ENCODE data around the gene KRT34. TPM values are rescaled to one million over a fixed set of nuclear protein-coding genes. Genes with fewer than 3 reads are reported as not detected.
A peak's percentile ranks its signal among the peaks of the same experiment; 100 is the strongest.
"Not testable (repeated sequence)": the region's sequence is repeated elsewhere in the genome, so short reads cannot be mapped to it uniquely, and the experiment has no call there.

KRT34 gene
- total RNA-seq (2014; rRNA removed; shearing (Covaris generic)) = not detected in 2 replicates

DNA sequence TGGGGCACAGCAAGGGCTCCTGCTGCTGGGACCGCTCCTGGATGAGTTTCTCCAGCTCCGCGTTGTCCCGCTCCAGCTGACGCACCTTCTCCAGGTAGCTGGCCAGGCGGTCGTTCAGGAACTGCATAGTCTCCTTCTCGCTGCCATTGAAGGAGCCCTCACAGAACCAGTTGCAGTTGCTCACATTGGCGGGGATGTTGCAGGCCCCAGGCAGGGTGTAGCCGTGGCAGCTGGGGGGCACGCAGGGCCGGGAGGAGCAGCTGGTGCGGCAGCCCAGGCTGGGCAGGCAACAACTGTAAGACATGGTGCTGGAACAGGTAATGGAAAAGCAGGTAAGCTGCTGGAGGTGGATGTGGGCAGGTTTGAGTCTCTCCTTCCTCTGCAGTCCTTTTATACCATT, at the start of gene KRT34:
TSS of gene KRT34 (minus strand) at position 364 of the 400 bp plus-strand sequence. CDS start at position 304, 60 bp downstream.
- not testable (repeated sequence) for DNase-seq; H3K4me3 ChIP-seq (ENCODE audit: insufficient read depth, low read depth, low read length); H3K36me3 ChIP-seq (replicated peaks; ENCODE audit: control insufficient read depth, insufficient read depth, low read length); H3K27me3 ChIP-seq (ENCODE audit: control insufficient read depth, insufficient read depth, low read length)

DNA sequence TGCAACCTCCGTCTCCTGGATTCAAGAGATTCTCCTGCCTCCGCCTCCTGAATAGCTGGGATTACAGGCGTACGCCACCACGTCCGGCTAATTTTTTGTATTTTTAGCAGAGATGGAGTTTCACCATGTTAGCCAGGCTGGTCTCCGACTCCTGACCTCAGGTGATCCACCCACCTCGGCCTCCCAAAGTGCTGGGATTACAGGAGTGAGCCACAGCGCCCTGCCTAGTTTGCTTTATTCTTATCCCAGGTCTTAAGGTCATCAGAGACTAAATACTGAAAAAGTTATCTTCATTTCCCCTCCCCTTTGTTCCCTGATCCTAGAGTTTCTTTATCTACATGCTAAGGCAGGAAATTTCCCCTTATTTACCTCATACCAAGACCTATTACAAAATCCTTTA, 48.3 kb upstream of the KRT34 start:
- DNase-seq = not testable (repeated sequence)

DNA sequence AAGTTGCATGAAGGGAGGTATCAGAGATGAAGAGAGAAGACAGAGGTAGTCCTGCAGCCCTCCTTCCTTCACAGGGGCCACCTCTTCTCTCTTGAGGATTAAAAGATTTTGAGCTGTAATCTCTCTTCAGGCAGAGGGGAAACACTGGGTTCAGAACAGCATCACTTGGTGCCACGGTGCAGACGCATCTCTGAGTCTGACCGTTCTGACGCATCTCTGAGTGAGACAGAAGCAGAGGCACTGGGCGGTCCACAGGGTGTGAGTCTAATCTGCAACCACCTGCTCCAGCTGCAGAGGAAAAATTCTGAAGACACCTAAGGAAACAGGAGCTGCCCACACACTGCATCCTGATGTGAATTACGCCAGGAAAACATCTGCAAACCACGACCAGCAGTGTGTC, 47.6 kb upstream of the KRT34 start:
- no peaks in the 10 kb centered on the region for H3K27me3 ChIP-seq (ENCODE audit: control insufficient read depth, insufficient read depth, low read length)
- no peak for DNase-seq
- H3K36me3 ChIP-seq (replicated peaks; ENCODE audit: control insufficient read depth, insufficient read depth, low read length) = no peaks in the 10 kb centered on the region
- no peak overlapping the region for H3K4me3 ChIP-seq (ENCODE audit: insufficient read depth, low read depth, low read length)

More for the DNA sequence above, 48.3 kb upstream of the KRT34 start:
- H3K36me3 ChIP-seq (replicated peaks; ENCODE audit: control insufficient read depth, insufficient read depth, low read length); H3K27me3 ChIP-seq (ENCODE audit: control insufficient read depth, insufficient read depth, low read length); H3K4me3 ChIP-seq (ENCODE audit: insufficient read depth, low read depth, low read length): not testable (repeated sequence)

DNA sequence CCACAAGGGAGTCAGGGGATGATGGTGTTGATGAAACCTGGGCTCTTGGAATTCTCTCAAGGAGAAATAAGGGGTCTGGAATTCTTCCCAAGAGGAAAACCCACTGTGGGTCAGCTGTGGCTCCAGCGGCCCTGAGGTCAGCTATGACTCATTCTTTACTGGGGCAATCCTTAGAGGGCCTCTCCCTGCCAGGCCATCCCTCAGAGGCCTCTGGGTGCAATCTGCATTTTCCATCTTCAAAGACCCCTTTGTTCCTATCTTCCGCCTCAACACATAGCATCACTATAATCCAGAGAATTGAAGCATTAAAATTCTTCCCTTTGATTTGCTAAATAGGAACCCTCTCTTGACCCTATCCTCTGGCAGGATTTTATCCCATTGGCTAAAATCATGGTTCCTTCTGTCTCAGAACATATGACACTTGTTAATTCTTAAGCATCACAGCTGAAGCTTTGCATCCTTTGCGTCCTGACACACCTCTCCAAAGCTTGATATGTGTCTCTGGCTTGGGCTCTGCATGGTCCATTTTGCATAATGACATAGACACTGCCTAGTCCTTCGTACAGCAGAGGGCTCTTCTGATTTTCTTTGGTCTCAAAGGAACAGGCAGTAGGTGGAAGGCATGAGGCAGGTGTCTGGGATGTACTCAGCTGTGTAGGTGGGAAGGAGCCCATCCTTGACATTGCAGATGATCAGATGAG, 46.6 kb upstream of the KRT34 start:
- Histone ChIP-seq H3K36me3 (replicated peaks; ENCODE audit: control insufficient read depth, insufficient read depth, low read length) (no peaks in the 10 kb centered on the region), H3K27me3 (ENCODE audit: control insufficient read depth, insufficient read depth, low read length) (no peaks in the 10 kb centered on the region), H3K4me3 (ENCODE audit: insufficient read depth, low read depth, low read length) (no peak overlapping the region)
- peak; percentile 51 for DNase-seq

DNA sequence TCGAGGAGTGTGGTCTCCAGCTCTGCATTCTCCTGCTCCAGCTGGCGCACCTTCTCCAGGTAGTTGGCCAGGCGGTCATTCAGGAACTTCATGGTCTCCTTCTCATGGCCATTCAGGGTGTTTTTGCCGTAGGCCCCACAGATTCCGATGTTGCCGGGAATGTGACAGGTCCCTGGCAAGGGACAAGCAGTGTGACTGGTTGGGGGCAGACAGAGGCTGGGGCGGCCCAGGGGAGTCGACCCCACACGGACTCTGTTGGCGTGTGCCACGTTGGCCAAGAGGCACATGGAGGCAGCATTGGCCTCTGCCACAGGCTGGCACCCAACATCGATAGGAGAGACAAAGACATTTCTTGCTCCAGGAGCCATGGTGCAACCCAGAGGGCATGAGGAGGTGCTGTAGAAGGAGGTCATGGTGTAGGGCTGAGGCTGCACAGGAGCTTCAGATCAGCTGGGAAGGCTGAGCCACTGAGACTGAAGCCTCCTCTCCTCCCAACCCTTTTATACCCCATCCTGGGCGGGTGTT, 42.1 kb upstream of the KRT34 start, which contains the start of gene KRT37:
TSS of gene KRT37 (minus strand) at position 475 of the 525 bp plus-strand sequence. CDS start at position 413, 62 bp downstream.
- Histone ChIP-seq H3K36me3 (replicated peaks; ENCODE audit: control insufficient read depth, insufficient read depth, low read length) (no peaks in the 10 kb centered on the region), H3K4me3 (ENCODE audit: insufficient read depth, low read depth, low read length) (no peak within 1 kb of the TSS), H3K27me3 (ENCODE audit: control insufficient read depth, insufficient read depth, low read length) (no peaks in the 10 kb centered on the region)
- no peak for DNase-seq

DNA sequence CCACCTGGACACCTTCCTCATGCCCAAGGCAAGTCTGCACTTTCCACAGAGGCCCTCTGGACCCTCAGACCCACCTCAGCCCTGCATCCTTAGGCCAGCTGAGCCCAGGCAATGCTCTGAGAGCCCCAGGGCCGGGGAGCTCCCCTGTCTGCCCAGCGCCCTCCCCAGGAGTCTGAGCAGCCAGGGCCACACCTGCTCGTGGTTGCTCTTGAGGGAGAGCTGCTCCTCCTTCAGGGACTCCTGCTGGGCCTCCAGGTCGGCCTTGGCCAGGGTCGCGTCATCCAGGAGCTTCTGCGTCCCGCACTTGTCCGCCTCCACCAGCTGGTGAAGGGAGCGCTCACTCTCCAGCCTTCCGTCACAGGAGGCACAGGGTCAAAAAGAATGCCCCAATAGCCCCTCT, 40.5 kb upstream of the KRT34 start:
- DNase-seq = not testable (repeated sequence)

DNA sequence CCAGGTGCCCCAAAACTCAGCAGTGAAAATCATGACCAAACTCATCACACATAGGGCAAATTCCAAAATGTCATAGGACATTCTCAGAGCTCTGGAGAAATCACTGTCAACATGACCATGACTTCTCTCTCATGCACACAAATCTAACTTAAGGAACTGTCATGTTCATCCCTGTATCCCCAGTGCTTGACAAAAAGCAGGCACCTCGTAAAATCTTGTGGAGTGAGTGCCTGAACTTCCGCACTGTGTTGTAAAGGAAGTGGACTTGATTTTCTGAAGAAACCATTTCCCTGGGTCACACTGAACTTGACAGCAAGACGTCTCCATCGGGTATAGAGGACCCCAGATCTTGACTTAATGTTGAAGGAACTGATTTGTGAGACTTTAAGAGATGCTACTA, 39.5 kb upstream of the KRT34 start:
- Histone ChIP-seq H3K4me3 (ENCODE audit: insufficient read depth, low read depth, low read length) (no peak overlapping the region), H3K27me3 (ENCODE audit: control insufficient read depth, insufficient read depth, low read length) (no peaks in the 10 kb centered on the region), H3K36me3 (replicated peaks; ENCODE audit: control insufficient read depth, insufficient read depth, low read length) (no peaks in the 10 kb centered on the region)
- no peak for DNase-seq

More for the DNA sequence above, 40.5 kb upstream of the KRT34 start:
- not testable (repeated sequence) for H3K4me3 ChIP-seq (ENCODE audit: insufficient read depth, low read depth, low read length); H3K27me3 ChIP-seq (ENCODE audit: control insufficient read depth, insufficient read depth, low read length); H3K36me3 ChIP-seq (replicated peaks; ENCODE audit: control insufficient read depth, insufficient read depth, low read length)

DNA sequence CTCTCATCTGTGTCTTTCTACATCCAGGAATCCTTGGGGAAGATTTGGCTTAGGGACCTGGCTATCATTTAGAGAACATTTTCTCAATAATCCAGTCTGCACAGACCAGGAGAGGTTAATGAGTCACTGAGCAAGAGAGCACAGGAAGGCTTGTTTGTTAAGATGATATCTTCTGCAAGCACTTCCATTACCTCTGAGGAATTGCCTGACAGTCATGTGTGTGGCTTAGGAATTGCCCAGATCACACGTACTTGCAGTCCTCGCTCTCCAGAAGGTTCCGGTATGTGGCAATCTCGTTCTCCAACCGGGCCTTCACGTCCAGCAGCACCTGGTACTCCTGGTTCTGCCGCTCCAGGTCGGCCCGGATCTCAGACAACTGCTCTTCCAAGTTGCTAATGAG, 39.0 kb upstream of the KRT34 start:
- Histone ChIP-seq H3K4me3 (ENCODE audit: insufficient read depth, low read depth, low read length) (no peak overlapping the region), H3K36me3 (replicated peaks; ENCODE audit: control insufficient read depth, insufficient read depth, low read length) (no peaks in the 10 kb centered on the region), H3K27me3 (ENCODE audit: control insufficient read depth, insufficient read depth, low read length) (no peaks in the 10 kb centered on the region)
- DNase-seq = no peak

DNA sequence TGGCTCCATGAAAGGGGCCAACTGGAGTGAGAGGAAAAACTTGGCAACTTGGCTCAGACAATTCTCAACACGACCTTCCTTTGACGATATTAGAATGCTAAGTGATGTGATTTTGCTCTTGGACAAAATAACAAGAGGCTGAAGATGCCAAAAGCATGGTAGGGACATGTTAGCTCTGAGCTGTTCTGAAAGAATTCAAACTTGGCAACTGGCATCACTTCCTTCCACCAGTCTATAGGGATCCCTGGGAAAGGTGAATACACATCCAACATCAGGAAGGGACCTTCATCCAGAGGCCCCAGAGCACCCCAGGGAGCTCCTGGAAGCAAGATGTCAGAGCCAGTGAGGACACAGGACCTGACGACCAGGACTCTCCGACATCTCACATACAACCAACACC, 38.0 kb upstream of the KRT34 start:
- Histone ChIP-seq H3K27me3 (ENCODE audit: control insufficient read depth, insufficient read depth, low read length) (no peaks in the 10 kb centered on the region), H3K36me3 (replicated peaks; ENCODE audit: control insufficient read depth, insufficient read depth, low read length) (no peaks in the 10 kb centered on the region), H3K4me3 (ENCODE audit: insufficient read depth, low read depth, low read length) (no peak overlapping the region)
- no peak for DNase-seq

DNA sequence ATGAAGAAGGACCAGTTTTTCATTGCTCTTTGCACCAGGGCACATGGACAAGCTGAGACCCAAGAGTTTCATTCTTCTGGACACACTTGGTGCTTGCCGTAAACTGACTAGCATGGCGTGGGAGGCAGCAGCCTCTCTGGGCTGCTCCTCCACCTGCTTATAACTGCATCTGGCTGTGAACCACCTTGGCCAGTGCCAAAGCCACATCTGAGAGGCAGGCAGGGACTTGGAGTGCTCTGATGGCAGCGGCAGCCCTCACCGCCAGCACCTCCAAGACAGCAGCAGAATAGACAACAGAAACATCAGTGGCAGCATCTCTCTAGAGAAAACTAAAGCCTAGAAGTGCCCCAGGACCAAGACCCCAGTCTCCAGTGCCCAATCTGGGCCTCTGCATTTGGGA, 37.6 kb upstream of the KRT34 start:
- DNase-seq = no peak
- Histone ChIP-seq H3K36me3 (replicated peaks; ENCODE audit: control insufficient read depth, insufficient read depth, low read length) (no peaks in the 10 kb centered on the region), H3K27me3 (ENCODE audit: control insufficient read depth, insufficient read depth, low read length) (no peaks in the 10 kb centered on the region), H3K4me3 (ENCODE audit: insufficient read depth, low read depth, low read length) (no peak overlapping the region)

DNA sequence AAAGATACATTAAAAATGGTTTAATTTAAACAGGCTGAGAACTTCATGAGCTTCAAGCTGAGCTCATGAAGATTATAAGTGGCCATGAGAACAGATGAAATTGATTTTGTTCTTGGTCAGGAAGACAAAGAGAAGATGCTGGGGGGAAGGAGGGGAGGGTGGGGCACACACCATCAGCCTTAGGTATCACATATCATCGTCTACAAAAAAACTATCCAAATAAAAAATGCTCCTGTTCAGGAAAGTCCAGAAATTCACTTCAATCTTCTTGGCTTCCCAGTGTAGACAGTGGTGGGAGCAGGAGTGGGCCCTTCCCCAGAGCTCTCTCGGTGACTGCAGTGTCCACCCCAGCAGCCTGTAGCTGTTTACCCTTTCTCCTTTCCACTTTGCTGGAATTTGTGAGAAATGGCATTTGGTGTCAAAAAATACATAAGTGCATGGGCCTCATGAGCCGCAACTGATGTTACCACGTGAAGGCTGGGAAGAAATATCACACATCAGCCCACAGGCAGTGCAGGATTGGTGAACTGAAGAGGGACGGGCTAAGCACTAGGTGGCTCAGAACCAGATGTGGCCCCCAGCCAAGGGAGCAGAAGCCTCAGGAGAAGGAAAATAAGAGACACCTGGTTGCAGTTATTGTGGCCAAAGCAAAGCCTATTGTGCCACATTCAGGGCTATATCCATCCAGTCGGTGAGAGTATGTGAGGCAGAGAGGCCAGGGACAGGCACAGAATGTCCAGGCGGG, 36.2 kb upstream of the KRT34 start:
- DNase-seq = no peak
- H3K36me3 ChIP-seq (replicated peaks; ENCODE audit: control insufficient read depth, insufficient read depth, low read length) = no peaks in the 10 kb centered on the region
- H3K27me3 ChIP-seq (ENCODE audit: control insufficient read depth, insufficient read depth, low read length) = no peaks in the 10 kb centered on the region
- no peak overlapping the region for H3K4me3 ChIP-seq (ENCODE audit: insufficient read depth, low read depth, low read length)

DNA sequence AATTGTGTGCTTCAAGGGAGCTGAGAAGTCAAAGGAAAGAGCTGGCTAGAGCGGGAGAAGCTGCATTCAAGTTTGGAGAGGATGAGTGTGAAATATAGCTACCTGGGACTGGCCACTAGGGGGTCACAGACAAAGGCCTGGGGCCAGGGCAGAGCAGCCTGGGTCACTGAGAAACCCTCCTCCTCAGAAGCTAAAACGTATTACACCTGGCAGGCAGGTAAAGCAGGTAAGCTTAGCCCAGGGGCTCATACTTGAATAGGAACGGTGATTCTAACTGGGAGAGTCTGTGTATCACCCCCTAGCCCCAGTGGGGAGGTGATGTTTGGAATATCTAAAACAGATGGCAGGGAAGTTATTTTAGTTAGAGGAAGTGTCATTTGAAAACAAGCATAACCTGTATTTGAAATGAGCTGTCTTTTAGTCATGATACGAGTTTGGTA, 35.5 kb upstream of the KRT34 start:
- no peaks in the 10 kb centered on the region for H3K27me3 ChIP-seq (ENCODE audit: control insufficient read depth, insufficient read depth, low read length)
- no peaks in the 10 kb centered on the region for H3K36me3 ChIP-seq (replicated peaks; ENCODE audit: control insufficient read depth, insufficient read depth, low read length)
- H3K4me3 ChIP-seq (ENCODE audit: insufficient read depth, low read depth, low read length) = no peak overlapping the region
- peak; percentile 85 for DNase-seq

DNA sequence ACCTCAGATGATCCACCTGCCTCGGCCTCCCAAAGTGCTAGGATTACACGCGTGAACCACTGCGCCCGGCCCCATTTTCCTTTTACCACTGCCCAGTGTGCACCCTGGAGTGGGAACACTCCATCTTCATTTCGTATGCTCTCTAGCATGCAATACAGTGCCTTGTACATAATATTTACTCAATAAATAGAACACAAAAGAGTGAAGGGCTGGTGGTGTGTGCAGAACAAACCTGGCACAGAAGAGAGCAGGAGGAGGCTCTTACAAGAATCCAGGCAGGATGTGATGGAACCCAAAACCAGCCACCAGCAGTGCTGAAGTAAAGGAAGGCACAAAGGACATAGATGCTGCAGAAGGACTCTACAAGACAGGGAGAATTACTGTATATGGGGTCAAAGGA, 35.0 kb upstream of the KRT34 start:
- no peak for DNase-seq
- Histone ChIP-seq H3K4me3 (ENCODE audit: insufficient read depth, low read depth, low read length) (no peak overlapping the region), H3K36me3 (replicated peaks; ENCODE audit: control insufficient read depth, insufficient read depth, low read length) (no peaks in the 10 kb centered on the region), H3K27me3 (ENCODE audit: control insufficient read depth, insufficient read depth, low read length) (no peaks in the 10 kb centered on the region)

DNA sequence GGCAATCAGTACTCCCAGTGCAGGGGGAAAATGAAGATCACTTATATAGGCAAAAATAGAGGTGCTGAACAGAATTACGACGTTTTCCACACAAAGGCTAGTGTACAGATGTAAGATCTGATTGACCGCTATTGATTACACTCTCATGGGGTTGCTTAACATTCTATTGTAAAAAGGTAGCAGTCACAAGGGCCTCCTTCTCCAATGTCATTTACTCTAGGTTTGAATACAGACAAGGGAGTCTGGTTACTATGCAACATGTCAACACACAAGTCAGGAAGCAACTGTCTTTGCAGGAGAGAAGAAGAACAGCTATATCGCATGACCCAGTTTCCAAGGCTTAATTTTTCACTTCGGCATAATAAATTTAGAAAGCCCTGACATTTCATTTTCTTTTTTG, 34.4 kb upstream of the KRT34 start:
- Histone ChIP-seq H3K27me3 (ENCODE audit: control insufficient read depth, insufficient read depth, low read length) (no peaks in the 10 kb centered on the region), H3K4me3 (ENCODE audit: insufficient read depth, low read depth, low read length) (no peak overlapping the region), H3K36me3 (replicated peaks; ENCODE audit: control insufficient read depth, insufficient read depth, low read length) (no peaks in the 10 kb centered on the region)
- DNase-seq = no peak

DNA sequence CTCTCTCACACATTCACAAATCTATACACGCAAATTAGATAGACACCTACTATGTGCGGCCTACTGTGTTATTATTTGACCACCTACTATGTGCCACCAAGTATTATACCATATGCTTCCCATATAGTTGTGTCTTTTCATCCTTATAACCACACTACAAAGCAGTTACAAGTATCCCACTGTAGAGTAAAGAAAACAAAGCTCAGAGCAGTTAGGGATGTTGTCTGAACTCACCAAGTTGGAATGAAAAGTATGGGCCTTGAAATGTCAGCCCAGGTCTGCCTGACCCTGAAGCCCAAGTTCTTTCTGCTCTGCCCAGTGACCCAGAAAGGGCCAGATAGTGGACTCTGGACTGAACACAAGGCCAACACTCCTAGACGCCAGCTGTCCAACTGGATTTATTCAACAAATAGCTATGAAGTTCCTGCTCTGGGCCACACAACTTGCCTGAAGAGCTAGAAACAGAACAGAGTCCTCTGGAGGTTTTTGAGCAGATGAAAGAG, 33.8 kb upstream of the KRT34 start:
- DNase-seq = no peak
- Histone ChIP-seq H3K27me3 (ENCODE audit: control insufficient read depth, insufficient read depth, low read length) (no peaks in the 10 kb centered on the region), H3K4me3 (ENCODE audit: insufficient read depth, low read depth, low read length) (no peak overlapping the region), H3K36me3 (replicated peaks; ENCODE audit: control insufficient read depth, insufficient read depth, low read length) (no peaks in the 10 kb centered on the region)

Measured in H7 (cell line).